ENCODE measurements around the gene RAB7A.

DNA sequence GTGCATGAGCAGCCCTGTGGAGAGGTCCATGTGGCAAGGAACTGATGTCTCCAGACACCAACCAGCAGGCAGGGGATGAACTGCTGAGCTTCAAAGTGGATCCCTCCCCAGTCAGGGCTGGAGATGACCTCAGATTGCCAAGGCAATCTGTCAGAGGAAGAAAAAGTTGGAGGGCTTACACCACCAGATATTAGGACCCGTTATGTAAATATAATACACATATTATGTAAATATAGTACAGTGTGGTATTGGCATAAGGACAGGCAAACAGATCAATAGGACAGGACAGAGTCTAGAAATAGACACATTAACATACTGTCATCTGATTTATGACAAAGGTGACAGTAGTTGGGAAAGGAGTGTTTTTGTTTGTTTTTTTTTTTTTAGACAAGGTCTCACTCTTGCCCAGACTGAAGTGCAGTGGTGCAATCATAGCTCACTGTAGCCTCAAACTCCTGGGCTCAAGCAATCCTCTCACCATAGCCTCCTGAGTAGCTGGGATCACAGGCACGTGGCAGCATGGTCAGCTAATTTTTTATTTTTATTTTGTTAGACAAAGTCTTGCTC, 18.0 kb upstream of the RAB7A start:
- no peak for TF ChIP-seq POLR2A (IDR thresholded peaks at IDR 0.05; ENCODE audit: low read depth, low read length)
- no peak for TF ChIP-seq RFX5 (IDR thresholded peaks at IDR 0.05; ENCODE audit: low read depth, low read length)
- TF ChIP-seq, protein P1, sequence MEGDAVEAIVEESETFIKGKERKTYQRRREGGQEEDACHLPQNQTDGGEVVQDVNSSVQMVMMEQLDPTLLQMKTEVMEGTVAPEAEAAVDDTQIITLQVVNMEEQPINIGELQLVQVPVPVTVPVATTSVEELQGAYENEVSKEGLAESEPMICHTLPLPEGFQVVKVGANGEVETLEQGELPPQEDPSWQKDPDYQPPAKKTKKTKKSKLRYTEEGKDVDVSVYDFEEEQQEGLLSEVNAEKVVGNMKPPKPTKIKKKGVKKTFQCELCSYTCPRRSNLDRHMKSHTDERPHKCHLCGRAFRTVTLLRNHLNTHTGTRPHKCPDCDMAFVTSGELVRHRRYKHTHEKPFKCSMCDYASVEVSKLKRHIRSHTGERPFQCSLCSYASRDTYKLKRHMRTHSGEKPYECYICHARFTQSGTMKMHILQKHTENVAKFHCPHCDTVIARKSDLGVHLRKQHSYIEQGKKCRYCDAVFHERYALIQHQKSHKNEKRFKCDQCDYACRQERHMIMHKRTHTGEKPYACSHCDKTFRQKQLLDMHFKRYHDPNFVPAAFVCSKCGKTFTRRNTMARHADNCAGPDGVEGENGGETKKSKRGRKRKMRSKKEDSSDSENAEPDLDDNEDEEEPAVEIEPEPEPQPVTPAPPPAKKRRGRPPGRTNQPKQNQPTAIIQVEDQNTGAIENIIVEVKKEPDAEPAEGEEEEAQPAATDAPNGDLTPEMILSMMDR (conservative IDR thresholded peaks at IDR 0.05; ENCODE audit: low read depth, low read length) = no peak
- TF ChIP-seq MAZ (IDR thresholded peaks at IDR 0.05; ENCODE audit: borderline replicate concordance, low read depth, low read length) = no peak
- no peak for TF ChIP-seq RAD21 (IDR thresholded peaks at IDR 0.05; ENCODE audit: low read length)
- no peak for TF ChIP-seq SMC3 (IDR thresholded peaks at IDR 0.05; ENCODE audit: low read depth, low read length)
- no peak for TF ChIP-seq CEBPB (IDR thresholded peaks at IDR 0.05; ENCODE audit: low read depth, low read length)
- no peak for TF ChIP-seq MAFK (IDR thresholded peaks at IDR 0.05; ENCODE audit: low read depth, low read length)
- TF ChIP-seq BHLHE40 (IDR thresholded peaks at IDR 0.05; ENCODE audit: low read depth, low read length) = no peak
- TF ChIP-seq, protein P2, sequence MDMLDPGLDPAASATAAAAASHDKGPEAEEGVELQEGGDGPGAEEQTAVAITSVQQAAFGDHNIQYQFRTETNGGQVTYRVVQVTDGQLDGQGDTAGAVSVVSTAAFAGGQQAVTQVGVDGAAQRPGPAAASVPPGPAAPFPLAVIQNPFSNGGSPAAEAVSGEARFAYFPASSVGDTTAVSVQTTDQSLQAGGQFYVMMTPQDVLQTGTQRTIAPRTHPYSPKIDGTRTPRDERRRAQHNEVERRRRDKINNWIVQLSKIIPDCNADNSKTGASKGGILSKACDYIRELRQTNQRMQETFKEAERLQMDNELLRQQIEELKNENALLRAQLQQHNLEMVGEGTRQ (IDR thresholded peaks at IDR 0.05; ENCODE audit: low read depth, low read length) = no peak
